ENCODE data around the gene CORO6.

Gene CORO6

DNA sequence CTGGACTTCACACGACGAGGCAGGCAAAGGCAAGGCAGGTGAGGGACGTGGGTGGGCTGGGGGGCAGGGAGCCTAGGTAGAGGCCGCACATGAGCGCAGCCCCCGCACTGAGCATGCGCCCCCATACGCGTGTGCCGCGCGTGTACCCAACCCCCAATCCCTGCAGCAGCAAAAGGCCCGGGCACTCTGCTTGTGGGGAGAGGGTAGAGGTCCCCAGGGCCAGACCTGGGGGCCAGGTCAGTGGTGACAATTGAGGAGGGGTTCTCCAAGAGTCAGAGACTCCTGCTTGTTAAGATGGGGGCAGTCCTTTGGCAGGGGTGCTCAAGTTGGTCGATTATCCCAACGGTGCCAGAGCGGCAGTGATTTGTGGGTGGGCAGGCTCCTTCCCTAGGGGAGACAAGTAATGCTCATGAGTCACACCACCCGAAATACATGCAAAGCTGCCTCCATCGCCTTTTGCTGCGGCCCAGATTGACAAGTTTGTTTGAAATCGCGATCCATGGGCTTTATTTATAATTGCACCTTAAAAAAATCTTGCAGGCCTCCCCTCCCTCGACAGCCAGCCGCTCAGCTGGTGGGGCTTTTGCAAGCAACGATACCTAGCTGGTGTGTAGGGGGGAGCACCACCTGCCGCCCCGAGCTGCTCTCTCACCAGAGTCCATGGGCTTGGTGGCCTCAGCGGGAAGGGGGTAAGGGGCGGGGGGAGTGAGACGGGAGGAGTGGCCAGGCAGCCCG lies 32.1 kb downstream of the CORO6 start:
- no peak for DNase-seq

DNA sequence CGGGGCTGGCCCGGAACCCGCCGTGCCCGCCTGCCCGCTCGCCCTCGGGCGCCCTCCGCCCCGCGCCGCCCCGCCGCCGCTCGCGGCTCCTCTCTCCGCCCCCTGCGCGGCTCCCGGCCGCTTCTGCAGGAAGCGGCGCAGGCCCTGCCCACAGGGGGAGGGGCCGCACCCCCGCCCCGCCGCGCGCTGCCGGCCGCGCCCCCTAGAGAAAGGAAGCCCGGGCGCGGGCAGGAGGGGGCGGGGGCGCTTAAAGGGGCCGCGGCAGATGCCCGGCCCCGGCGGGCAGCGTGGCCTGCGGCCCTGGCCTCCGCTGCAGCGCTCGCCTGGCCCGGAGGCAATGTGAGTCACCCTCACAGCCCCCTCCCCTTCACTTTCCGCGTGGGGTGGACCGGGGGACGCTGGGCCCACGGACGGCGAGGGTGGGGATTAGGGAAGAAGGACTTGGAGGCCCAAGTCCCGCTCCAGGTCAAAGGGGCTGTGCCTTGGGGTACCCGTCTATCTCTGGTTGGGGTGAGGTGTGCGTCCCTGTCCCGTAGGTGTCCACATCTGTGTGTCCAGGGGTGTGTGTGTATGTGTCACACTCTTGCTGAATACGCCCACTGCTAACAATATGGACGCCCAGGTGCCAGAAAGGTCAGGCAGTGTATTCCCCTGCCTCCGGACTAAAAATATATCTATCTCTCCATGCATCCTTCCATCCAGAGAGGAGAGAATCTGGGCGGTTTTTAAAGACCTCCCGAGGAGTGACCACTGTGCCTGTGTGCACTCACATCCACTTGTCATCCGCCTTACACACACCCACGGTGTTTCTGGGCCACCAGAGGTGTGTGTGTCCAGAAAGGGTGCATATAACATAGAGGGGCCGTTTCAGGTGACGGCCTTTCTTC lies 32.9 kb downstream of the CORO6 start, which contains the start of gene GIT1:
TSS of gene GIT1 (minus strand) at position 125 of the 887 bp plus-strand sequence. CDS start 270 bp downstream, outside the sequence.
- DNase-seq = peak; percentile 75 to 80

DNA sequence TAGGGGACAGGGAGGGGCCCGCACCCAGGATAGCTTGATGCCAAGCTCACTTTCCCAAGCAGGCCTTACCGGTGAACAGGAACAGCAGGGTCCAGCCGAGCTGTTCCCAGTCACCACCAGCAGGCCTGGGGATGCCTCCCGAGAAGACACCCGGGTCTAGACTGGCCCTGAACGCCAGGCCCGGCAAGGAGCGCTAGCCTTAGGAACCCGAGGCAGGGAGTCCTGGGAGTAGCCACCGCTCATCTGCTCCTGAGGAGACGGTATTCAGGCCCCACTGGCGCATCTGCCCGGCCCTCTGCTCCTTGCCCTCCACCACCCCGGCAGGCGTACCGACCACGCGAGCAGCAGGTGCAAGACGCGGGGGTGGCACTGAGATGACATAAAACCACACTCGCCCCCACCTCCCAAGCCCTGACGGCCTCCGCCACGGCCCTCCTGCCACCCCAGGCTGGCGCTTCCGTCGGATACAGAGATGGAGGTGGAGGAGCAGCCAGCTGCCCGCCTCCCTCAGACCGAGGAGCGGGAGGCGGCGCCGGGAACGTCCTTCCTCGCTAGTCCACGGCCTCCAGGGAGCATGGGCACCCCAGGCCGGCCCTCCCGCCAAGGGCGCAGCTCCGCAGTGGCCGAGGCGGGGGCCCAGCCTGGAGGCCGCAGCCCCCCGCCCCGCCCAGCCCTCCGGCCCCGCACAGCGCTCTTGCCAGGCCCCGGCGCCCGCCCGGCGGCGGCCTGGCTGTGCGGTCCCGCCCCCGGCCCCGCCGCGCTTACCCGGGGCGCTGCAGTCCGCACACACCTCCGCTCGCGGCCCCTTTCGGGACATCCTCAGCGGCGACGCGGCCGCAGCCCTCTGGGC lies 33.9 kb downstream of the CORO6 start:
- DNase-seq = no peak

DNA sequence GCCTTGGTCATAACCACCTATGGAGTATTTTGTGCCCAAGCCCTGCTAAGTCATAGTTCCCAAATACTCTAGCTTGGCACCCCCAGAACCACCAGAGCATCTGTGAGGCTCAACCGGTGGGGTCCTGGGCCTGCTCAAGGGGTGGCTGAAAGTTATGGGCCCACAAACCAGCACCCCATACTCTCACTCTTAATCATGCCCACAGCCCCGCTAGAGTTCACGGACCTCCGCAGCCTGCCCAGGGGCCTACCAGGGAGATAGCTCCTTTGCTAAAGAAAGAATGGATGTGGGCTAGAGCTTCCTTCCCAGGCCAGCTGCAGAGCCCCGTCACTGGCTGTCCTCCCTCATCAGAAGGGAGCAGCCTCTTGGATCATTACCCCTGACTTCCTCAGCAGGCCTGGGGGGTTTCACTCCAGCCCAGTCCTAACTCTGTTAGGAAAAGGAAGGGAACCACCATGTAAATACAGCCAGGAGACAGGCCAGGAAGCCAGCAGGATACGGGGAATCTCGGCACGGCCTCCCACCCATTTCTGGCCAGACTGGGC lies 34.6 kb downstream of the CORO6 start:
- no peak for DNase-seq

DNA sequence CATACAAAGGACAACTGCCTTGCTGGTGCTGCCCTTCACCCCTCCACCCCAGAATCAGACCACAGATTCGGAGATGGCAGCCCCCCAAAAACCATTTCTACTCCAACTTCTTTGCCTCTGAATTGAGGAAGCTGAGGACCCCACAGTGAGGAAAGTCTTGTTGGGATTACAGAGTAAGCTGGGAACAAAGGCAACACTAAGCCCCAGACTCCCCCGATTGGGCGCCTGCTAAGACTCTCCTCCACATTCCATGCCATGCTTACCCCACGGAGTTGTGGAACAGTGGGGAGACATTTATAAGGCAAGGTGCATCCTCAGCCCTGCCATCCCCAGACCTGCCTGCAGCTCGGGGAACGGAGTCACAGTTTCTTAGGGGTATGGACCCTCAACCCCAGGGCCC lies 35.1 kb downstream of the CORO6 start:
- no peak for DNase-seq

DNA sequence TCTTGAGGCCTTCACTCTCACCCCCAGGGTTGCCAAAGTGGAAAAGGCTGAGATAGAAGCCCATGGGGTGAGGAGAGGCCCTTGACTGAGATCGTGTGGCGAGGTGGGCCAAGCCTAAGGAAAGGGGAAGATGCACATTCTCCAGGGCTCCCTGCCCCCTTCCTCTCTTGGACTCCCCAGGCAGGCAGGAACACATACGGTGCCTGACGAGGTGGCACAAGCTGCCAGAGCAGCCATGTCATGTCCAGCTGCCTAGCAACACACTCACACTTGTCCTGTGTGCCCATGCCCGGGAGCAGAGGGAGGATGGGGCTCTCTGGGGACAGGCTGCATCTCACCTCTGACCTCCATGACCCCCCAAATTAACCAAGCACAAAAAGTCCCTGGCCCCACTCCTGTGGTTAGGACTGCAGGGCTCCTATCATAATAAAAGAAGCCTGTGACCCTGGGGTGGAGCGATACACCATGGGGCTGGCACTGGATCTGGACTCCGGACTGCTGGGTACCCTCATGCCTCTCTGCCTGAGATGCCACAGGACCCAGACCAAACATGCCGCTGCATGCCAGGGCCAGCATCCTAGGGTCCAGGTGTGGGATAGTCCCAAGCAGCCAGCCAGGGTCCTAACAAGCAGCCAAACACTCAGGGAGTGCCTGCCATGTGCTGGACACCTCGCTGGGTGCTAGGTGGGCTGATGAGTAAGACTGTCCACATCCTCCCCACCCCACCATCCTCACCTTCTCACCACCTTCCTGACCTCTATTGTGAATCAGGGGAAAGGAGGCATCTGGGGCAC lies 35.8 kb downstream of the CORO6 start:
- DNase-seq = no peak

DNA sequence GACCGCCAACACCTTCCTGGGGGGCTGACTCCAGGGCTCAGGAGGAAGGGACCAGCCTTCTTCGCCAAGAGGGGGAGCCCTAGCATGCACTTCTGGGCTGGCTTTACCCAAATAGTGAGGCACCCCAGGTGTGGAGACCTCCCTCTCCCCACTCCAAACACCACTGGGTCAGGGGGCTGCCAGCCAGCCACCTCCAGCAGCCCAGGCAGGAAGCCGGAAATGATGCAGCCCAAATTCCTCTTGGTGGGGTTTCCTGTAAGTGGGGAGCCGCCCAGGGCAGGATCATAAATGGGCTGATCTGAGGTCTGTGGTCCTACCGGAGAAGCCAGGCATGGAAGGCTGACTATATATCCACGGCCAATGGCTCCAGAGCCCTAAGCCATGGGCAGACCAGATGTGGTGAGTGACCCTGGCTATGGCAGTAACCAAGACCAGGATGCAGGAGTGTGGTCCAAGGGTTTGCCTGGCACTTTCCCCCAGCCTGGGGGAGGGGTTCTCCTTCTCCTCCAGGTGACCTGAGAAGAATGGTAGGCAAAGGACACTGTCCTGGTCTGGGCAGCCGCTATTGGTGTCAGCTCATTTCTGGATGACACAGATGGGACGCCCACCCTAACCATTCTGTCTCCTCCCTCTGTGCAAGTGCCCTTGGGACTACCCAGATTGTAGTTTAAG lies 37.5 kb downstream of the CORO6 start:
- no peak for DNase-seq

DNA sequence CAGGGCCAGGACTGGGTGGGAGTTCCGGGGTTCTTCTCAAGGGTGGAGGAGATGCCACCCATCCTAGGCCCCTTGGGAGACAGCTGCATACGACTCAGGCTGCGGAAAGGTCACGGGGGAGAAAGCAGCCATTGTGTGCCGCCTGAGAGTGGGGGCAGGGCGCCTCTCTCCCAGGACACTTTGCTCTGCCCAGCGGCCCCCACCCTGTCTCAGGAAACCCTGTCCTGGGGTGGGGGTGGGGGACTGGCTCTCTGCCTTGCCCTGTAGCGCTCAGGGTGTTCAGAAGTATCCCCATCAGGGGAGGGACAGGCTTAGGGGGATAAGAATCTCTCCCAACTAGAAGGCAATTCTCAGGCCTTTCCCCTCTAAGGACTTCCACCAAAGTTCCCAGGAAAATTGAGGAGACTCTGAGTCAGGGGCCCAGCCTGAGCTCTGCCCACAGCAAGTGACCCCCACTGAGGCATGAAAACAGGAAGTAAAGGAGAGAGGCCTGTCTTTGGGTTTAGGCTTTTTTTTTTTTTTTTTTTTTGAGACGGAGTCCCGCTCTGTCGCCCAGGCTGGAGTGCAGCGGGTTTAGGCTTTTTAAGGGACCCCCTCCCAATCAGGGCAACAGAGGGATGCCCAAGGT lies 38.1 kb downstream of the CORO6 start:
- DNase-seq = no peak

DNA sequence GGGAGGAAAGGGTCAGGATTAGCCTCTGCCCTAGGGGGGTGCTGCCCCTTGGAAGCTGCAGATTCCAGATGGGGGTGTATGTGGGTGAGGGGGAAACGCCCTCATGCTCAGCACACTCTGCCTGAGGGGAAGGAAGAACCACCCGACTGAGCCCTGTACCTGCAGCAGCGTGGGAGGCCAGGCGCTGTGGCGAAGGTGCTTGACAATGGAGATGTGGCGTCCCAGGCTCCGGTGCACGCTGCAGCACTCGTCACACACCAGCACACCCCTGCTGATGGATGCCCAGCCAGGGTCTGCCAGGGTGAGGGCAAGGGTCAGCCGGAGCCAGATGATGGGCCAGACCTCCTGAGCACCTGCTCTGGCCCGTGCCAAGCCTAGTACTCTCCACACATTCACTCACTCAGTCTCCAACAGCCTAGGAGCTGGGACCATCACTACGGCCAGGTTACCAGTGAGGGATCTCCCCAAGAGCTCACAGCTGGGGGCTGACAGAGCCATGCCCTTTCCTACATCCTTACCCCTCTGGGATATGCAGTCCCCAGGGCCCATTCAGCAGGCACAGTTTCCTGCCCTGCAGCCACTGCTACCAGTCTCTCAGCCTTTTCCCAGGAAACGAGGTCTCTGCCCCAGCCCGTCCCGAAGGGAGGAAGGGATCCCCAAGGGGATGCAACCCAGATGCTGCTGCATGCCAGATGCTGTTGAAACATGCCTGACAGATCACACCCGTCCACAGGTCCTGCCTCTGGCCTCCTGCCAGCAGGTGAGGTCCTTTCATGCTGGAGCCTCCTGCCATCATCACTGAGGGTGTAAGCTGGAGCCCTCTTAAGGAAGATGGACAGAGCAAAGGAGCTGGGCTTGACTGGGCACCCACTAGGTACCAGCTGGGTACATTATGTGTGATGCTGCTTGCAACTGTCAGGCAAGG lies 39.1 kb downstream of the CORO6 start:
- DNase-seq = no peak

DNA sequence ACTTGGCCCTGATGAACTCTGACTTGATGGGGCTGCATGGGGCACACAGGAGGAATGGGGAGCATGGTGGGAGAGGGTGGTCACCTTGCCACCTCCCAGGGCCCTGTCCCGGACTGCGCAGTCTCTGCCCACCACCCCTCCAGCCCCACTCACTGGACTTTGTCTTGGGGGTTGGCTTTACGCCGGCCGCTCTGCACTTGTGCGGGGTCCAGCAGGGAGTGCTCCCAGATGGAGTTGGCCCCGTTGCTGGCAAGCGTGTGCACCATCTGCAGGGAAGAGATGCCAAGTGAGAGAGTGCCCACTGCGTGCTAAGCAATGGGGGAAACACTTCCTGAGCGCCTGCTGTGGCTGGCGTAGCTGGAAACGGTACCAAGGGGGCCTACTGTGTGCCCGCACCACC lies 39.9 kb downstream of the CORO6 start:
- DNase-seq = no peak

DNA sequence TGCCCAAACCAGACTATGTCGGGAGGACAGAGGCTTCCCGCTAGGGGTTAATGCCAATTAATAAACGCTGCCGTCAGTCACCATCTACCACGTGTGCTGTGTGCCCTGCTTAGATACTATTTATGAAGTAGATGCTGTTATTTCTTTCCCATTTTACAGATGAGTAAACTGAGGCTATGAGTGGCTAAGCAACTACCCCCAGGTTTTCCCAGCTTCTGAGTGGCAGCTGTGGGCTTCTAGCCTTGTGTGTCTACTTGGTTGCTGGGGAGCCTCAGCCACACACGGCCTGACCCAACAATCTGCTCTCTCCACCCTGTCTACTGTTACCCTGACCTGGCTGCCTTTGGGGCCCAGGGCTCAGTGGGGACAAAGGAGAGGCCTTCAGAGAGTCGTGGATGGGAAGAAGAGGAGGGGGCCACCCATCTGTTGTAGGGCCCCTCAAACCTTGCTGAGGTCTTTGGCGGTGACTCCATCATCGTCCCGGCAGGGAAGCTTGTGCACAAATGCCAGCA lies 40.4 kb downstream of the CORO6 start:
- DNase-seq = no peak

DNA sequence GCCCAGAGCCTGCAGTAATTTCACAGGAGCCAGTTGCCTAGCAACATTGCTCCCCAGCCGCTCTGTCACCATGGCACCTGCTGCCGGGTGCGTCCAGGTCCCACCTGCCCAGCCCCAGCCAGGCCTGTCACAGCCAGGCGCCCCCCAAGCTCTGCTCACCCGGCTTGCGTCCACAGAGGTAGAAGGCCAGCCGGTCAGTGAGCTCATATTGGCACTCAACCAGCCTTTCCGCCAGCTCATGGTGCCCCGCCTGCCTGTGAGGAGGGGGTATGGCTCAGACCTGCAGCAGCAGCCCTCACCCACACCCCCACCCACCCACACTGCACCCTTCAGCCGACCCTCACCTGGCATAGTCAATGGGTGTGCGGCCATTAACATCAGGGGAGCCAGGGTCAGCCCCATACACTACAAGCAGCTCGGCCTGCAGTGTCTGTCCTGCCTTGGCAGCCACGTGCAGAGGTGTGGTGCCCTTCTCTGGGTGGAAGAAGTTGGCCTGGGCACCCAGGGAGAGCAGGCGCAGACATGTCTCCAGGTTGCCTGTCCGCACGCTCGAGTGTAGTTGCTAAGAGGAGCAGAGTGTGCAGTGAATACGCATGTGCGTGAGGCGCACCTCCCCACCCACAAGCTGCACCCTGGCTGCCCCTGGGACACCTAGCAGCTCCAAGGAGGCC lies 41.0 kb downstream of the CORO6 start:
- DNase-seq = no peak

DNA sequence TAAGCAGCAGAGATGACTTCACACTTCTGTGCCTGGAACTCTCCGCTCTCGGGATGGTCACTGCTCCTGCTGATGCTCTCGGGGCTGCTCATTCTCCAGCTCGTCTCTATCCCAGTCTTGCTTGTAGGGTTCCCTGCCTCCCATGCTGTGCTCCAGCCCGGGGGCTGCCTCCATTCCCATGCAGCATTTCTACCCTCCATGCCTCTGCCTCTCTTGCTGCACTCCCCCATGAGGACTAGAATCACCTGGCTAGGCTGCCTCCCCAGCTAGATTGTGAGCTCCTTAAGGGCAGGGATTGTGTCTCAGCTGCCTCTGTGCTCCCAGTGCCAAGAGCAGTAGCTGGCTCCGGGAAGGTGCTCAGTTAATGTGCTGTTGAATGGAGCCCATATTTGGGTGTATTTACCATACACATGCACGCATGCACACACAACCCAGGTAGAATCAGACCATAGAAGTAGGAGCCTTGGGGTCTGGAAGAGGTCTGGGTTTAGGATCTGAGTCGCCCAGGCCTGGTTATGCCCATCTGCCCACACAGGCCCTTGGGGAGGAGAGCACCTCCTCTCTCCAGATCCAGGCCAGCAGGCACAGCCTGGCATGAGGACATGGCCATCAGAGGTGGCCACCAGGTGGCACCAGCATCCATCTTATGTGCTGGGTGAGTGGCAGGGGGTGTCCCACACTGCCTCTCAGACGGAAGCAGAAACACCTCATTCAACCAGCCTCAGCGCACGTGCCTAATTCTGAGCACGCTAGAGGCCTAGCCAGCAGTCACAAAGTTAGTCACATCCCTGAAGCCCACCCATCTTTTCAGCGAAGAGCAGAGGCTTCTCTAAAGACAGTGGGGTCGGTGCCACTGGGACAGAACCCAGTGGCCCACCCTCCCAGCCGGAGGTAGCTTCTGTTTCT lies 42.6 kb downstream of the CORO6 start:
- DNase-seq = peak; percentile 85 to 89

DNA sequence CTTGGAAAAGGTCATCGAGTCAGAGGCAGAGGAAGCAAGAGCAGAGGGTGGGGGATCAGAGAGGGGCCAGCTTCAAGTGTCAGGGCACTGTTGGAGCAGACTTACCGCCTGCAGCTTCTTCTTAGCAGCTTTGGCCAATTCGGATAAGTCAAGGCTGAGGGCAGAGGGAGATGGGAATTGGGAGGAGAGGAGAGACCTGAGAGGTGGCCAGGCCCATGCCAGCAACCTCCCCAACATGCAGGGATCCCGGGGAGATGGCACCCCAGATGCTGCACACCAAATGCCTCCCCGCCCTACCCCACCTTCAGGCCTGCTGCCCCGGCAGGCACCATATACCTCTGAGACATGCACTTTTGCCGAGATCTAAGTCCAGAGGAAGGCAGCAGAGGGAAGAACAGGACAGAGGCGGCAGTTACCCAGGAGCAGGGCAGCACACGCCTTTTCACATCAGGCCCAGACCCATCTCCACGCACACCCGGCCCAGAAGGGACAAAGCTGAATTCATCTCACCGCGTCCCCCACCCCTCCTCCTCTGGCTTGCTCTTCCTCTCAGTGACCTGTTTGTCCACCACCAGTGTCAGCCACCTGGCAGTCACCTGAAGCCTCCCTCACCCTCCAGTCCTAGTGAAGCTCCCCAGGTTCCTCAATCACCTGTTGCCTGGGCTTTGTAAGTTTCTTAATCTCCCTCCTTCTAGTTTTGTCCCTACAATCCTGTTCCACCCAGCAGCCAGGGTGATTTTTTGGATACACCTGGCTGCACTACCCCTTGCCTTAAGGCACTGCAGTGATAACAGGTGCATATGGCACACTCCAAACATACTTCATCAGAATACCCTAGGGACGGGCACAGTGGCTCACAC lies 43.9 kb downstream of the CORO6 start:
- DNase-seq = no peak

DNA sequence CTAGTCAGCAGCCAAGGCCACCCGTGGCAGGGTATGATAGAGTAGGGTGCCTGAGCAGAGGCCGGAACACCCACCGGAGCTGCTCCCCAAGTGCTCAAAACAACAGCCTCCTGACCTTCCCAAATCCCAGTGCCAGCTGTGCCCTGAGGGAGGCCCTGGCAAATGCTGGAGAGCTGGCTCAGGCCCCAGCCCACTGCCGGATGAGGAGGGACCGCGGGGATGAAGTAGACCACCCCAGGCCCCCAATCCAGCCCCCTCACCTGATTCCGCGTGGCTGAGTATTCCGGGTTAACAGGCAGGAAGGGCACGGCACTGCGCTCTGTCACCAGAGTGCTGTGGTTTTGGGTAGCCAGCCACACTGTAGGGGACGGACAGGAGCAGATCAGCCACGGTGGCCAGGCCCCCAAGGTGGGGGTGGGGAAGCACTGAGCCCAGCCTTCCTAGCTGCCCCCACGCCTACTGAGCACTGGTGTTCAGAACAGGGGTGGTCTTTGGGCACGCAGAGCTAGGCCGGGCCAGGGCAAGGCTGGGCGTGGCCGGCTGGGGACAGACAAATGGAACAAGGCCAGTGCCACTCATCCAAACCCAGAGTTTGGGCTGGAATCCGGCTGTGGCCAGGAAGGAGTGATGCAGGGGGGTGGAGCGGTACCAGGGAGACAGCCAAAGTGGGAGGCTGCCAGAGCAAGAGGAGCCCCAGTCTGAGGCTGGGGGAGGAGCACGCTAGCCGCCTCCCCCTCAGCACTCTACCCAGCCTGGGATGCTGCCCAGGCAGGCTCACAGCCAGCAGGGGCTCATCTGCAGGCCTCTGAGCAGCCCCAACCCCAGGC lies 45.1 kb downstream of the CORO6 start:
- DNase-seq = no peak

DNA sequence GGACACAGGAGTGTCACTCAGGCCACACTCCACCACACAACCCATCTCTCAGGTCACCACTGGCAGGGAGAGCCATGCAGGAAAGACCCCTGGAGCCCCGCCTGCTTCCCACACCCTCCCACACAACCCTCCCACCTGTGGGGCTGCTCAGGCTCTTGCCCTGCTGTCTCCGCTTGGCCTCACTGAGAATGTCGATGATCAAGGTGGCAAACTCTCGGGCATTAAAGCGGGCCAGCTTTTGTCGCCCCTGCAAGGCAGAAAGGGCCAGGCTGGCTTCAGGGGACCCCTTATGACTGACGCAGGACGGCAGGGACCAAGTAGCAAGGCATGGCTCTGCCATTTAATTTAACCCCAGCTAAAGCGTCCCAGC lies 45.7 kb downstream of the CORO6 start:
- DNase-seq = no peak

Measured in stimulated activated CD4-positive, alpha-beta T cell treated with anti-CD3 and anti-CD28 coated beads, Interleukin-2, amount 100 ng/mL, for 48 hours (primary cell).